Measurements from ENCODE around the gene TKT. TPM values are rescaled to one million over a fixed set of nuclear protein-coding genes. Genes with fewer than 3 reads are reported as not detected.
"Not testable (repeated sequence)": the region's sequence is repeated elsewhere in the genome, so short reads cannot be mapped to it uniquely, and the experiment has no call there.

The TKT gene
- total RNA-seq, 1 donor from 2014 or later, result 416 TPM

DNA sequence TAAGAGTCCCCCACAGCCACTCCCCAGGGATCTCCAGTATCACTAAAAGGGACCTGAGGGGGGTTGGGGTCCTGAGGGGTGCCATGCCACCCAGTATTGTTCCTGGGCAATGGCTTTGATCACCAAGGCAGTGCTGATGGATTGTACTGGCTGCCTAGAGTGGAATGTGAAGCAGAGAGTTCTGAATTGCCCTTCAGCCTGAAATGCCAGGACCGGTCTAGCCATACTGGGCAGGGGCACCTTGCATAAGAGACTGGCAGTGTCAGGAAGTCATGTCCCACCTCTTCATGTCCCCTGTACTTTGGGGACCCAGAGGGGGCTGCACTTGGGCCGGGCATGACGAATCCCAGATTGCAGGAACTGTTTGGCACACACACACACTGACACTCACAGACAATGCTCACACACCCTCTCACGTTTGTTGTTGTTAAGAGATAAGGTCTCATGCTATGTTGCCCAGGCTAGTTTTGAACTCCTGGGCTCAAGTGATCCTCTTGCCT, 4.5 kb upstream of the TKT start:
- no peak for DNase-seq (ENCODE audit: low spot score)

- DNase-seq (ENCODE audit: low spot score), result no peak
Measured at GRCh38 chr3:53259427-53260259, 3.8 kb upstream of the TKT start.

DNA sequence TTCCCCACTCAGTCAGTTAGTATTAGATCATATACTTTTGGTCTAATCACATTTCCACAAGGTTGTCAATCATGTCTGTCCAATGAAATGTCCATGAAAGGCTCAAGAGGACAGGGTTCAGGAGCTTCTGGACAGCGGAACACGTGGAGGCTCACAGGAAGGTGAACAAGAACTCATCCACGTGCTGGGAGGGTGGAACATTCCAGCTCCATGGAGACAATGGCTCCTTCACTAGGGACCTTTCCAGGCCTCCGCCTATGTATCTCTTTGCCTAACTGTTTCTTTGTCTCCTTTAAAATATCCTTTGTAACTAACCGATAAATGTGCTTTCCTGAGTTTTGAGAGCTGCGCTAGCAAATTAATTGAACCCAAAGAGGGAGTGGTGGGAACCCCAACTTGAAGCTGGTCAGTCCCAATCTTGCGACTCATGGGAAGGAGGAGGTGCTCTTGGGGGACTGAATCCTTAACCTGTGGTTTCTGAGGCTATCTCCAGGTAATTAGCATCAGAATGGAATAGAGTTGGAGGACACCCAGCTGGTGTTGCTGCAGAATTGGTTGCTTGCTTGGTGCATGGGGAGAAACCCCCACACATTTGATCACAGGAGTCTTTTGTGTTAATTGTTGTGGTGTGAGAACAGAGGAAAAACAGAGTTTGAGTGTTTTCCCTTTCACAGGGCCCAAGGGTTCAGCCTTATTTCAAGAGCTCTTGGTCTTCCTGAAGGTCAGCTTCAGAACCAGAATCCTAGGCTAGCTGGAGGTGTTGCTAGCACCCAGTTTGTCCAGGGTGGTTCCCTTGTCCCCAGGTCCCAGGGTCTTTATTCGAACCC, 3.0 kb upstream of the TKT start:
- no peak for DNase-seq (ENCODE audit: low spot score)

DNA sequence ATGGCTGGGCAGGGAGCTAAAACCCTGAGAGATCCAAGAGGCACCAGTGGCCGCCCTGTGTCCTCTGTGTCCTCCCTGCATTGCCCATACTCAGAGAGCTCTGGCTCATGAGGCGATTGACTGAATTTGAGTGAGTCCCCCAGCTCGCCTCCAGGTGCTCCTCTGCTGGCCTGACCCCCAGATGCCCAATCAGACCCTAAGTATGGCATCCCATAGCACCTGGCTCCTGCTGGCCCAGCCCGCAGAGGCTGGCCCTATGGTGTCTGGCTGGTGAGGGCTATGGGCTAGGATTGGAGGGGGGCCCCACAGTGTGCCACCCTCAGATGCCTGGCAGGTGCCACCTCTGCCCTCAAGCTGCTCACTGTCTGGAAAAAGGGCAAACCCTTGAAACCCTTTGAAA, 1.6 kb upstream of the TKT start:
- DNase-seq (ENCODE audit: low spot score), result no peak

DNA sequence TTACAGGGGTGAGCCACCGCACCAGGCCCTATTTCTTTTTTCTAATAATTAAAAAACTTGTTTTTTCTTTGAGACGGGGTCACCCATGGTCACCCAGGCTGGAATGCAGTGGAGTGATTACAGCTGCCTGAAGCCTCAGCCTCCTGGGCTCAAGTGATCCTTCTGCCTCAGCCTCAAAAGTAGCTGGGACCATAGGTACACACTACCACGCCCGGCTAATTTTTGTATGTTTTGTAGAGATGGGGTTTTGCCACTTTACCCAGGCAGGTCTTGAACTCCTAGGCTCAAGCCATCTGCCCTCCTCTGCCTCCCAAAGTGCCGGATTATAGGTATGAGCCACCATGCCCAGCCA, 858 bp upstream of the TKT start:
- no peak for DNase-seq (ENCODE audit: low spot score)

GRCh38 chr3:53255423-53255774, 423 bp downstream of the TKT start:
- no peak for DNase-seq (ENCODE audit: low spot score)

GRCh38 chr3:53254509-53255422, 1.1 kb downstream of the TKT start:
- no peak for DNase-seq (ENCODE audit: low spot score)

GRCh38 chr3:53253707-53254508, 1.9 kb downstream of the TKT start:
- DNase-seq (ENCODE audit: low spot score), result no peak

DNA sequence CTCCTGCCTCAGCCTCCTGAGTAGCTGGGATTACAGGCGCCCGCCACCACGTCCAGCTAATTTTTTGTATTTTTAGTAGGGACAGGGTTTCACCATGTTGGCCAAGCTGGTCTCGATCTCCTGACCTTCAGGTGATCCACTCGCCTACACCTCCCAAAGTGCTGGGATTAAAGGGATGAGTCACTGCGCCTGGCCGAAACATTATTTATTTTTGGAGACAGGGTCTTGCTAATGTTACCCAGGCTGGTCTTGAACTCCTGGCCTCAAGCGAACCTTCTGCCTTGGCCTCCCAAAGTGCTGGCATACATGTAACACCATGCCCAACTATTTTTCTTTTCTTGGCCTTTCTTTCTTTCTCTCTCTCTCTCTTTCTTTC, 2.9 kb downstream of the TKT start:
- DNase-seq (ENCODE audit: low spot score), result not testable (repeated sequence)

- DNase-seq (ENCODE audit: low spot score), result no peak
Measured at GRCh38 chr3:53252096-53252946, 3.5 kb downstream of the TKT start.

DNA sequence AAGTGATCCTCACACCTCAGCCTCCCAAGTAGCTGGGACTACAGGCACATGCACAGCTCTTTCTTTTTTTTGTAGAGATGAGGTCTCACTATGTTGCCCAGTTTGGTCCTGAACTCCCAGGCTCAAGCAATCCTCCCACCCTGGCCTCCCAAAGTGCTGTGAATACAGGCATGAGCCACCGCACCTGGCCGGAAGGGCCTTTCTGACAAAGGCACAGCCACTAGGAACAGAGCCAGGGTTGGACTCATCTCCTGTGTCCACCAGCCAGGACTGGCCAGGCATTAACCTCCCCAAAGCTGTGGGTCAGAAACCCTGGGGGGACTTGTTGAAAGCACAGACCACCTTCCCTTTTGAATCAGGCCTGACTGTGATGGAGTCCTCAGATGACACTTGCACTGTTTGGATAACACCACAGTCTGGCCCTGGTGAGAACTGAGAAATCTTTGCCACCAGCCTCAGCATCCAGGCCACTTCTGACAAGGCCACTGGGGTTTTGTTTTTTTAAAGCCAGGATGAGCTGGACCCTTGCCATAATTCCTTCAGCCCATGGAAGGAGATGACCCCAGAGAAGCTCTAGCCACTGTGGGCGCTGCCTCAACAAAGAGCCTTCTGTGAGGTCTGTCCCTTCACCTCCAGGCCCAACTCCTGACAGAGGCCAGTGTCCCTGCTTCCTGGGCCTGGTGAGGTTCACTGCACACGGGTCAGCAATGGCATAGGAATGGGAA, 4.8 kb downstream of the TKT start:
- DNase-seq (ENCODE audit: low spot score), result no peak

DNA sequence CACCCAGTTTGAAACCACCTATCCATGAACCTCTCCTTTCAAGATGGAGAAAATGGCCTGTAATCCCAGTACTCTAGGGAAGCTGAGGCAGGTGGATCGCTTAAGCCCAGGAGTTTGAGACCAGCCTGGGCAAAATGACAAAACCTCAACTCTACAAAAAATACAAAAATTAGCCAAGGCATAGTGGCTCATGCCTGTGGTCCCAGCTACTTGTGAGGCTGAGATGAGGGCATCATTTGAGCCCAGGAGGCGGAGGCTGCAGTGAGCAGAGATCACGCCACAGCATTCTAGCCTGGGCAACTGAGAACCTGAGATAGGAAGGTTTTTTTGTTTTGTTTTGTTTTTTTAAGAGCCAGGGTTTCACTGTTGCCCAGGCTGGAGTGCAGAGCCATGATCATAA, 5.4 kb downstream of the TKT start:
- no peak for DNase-seq (ENCODE audit: low spot score)

- DNase-seq (ENCODE audit: low spot score), result no peak
Measured at GRCh38 chr3:53248161-53248560, 7.7 kb downstream of the TKT start.

- DNase-seq (ENCODE audit: low spot score), result no peak
Measured at GRCh38 chr3:53247619-53248018, 8.2 kb downstream of the TKT start.

DNA sequence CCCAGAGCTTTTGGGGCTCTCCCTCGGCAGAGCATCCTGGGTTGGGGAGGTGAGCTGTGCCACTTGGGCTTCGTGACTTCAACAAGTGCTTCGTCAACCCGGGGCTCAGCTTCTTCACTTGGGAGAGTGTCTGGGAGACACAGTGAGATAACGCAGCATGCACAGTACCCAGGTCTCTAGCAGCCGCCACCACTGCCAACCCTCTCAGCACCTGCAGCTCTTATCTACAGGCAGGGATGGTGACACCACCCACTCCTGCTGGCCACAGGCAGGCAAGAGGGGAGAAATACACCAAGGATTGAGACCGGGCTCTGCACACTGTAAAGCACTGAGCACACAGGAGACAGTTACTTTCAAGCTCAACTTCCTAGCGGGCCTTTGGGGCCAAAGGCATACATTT, 11.6 kb downstream of the TKT start:
- no peak for DNase-seq (ENCODE audit: low spot score)

- DNase-seq (ENCODE audit: low spot score), result no peak
Measured at GRCh38 chr3:53243785-53244184, 12.0 kb downstream of the TKT start.

DNA sequence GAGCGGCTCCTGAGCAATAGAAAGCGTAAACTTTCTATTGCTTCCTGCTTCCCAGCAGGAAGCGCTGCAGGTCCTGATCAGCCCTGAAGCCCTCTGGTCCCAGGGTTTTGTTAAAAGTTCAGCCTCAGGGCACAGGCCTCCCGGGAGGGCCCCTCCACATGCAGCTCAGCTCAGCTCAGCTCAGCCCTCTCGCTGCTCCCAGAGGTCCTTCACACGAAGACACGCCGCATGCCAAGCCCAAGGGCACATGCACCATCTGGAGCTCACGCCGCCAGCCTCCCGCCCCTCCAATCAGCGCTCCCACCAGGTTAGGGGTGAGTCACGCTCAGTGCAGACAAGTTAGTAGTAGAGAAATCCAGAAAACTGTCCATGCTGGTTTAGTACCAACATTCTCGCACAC, 12.7 kb downstream of the TKT start:
- DNase-seq (ENCODE audit: low spot score), result no peak

DNA sequence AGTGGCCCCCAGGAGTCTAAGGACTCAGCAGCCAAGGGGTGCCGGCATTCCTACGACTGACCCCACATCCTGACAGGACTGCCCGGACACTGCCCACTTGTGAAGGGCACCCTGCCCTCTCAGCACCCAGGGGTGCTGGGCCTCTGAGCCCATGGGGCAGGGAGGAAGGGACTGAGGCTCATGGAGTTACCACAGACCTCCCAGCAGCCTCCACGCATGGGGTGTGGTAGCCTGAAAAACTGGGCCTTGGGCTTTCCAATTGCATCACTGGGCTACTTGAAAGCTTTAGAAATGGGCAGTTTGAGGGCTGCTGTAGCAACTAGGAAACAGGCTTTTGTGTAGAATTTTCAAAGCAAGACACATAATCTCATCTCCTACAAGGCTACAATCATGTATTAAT, 13.2 kb downstream of the TKT start:
- no peak for DNase-seq (ENCODE audit: low spot score)

DNA sequence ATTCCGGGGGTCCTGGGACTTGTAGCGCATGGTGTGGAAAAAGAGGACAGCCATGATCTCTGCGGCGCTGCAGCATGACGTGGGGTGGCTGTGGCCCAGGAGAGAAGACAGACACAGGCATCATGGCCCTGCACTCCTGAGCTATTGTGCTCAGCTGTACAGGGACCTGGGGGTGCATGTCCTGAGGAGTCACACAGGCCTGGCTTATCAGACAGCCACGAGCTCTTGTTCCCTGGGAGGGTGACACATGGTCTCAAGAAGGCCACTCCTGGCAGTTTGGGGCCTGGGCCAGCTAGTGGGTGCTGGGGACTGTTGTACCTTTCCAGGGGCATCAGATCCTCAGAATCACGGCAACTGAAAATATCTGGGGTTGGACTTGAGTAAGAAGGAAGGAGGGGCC, 13.7 kb downstream of the TKT start:
- DNase-seq (ENCODE audit: low spot score), result no peak

Data from mesenteric fat pad (tissue), 1 donor.